Measurements from ENCODE around the gene BLOC1S3.

The BLOC1S3 gene

DNA sequence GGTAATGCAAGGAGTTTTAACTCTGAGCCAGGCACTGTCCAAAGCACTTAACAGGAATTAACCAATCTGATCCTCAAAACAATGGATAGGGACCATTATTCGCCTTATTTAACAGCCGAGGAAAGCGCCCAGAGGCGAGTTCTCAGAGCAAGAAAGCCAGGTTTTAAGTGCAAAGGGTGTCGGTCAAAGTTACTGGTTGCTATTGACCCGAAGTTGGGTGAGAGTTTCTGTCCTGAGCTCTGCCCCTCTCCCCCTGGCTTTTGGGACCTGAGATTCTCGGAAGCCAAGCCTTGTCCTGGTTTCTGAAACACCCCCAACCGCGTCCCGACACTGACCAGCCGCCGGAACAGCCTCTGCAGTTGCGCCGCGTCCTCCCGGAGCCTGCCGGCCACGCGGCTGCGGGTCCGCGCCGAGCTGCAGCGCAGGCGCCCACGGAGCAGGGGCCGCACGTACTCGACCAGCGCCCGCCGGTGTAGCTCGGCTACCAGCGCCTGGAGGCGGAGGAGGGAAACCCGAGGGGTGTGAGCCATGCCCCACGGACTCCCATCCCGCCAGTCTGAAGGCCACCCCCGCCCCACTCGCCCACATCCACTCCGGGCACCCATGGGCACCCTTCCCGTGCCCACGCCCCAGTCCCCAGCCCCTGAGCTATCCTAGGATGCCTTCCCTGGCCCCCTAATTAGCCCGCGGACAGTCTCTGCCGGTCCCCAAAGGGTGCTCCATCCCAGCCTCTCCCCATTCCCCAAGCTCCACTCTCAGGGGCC lies 38.8 kb downstream of the BLOC1S3 start:
- TF ChIP-seq, protein P1, sequence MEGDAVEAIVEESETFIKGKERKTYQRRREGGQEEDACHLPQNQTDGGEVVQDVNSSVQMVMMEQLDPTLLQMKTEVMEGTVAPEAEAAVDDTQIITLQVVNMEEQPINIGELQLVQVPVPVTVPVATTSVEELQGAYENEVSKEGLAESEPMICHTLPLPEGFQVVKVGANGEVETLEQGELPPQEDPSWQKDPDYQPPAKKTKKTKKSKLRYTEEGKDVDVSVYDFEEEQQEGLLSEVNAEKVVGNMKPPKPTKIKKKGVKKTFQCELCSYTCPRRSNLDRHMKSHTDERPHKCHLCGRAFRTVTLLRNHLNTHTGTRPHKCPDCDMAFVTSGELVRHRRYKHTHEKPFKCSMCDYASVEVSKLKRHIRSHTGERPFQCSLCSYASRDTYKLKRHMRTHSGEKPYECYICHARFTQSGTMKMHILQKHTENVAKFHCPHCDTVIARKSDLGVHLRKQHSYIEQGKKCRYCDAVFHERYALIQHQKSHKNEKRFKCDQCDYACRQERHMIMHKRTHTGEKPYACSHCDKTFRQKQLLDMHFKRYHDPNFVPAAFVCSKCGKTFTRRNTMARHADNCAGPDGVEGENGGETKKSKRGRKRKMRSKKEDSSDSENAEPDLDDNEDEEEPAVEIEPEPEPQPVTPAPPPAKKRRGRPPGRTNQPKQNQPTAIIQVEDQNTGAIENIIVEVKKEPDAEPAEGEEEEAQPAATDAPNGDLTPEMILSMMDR (IDR thresholded peaks at IDR 0.05; ENCODE audit: low read depth, low read length): no peak
- Histone ChIP-seq H3K9me3 (no peaks in the 10 kb centered on the region), H3K27me3 (peaks cover 81% of the 10 kb centered on the region), H3K4me3 (ENCODE audit: low read depth, low read length) (no peak overlapping the region), H3K4me1 (no peaks in the 10 kb centered on the region), H3K36me3 (no peaks in the 10 kb centered on the region)
- no peak for DNase-seq

DNA sequence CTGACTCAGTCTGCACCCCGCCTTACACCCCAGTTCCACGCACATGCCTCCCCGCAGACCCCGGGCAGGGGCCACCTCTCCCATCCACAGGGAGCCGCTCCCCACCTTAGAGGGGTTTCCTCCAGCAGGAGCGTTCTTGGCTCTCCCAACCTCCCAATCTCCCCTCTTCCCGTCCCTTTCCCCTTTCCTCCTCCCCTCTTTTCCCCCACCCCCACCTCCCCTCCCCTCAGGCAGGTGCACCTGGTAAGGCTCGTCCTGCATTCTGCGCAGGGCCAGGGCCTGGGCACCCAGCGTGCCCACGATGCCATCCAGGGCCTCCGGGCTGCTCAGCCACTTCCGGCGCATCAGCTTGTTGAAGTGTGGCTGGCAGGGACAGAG lies 39.4 kb downstream of the BLOC1S3 start:
- Histone ChIP-seq H3K9me3 (no peaks in the 10 kb centered on the region), H3K36me3 (no peaks in the 10 kb centered on the region), H3K4me1 (no peaks in the 10 kb centered on the region), H3K27me3 (peaks cover 86% of the 10 kb centered on the region), H3K4me3 (ENCODE audit: low read depth, low read length) (no peak overlapping the region)
- TF ChIP-seq, protein P1 (IDR thresholded peaks at IDR 0.05; ENCODE audit: low read depth, low read length): no peak
- DNase-seq: no peak

DNA sequence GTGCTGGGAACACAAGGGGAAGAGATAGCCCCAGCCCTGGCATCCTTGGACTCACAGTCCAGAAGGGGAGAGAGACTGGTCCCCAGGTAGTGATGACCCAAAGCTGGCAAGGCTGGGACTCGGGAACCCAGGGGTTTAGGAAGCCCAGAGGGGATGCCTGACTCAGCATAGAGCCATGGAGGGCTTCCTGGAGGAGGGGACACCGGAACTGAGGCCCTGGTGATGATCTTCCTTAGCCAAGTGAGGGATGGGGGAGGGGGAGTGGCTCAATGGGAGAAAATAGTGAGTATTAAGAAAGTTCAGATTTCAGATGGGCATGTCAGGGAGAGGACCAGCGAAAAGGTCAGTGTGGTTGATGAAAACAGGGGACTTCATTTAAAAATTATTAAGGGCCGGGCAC lies 39.8 kb downstream of the BLOC1S3 start:
- Histone ChIP-seq H3K9me3 (no peaks in the 10 kb centered on the region), H3K27me3 (peaks cover 91% of the 10 kb centered on the region), H3K4me3 (ENCODE audit: low read depth, low read length) (no peak overlapping the region), H3K36me3 (no peaks in the 10 kb centered on the region), H3K4me1 (no peaks in the 10 kb centered on the region)
- no peak for DNase-seq
- TF ChIP-seq, protein P1 (IDR thresholded peaks at IDR 0.05; ENCODE audit: low read depth, low read length): no peak

DNA sequence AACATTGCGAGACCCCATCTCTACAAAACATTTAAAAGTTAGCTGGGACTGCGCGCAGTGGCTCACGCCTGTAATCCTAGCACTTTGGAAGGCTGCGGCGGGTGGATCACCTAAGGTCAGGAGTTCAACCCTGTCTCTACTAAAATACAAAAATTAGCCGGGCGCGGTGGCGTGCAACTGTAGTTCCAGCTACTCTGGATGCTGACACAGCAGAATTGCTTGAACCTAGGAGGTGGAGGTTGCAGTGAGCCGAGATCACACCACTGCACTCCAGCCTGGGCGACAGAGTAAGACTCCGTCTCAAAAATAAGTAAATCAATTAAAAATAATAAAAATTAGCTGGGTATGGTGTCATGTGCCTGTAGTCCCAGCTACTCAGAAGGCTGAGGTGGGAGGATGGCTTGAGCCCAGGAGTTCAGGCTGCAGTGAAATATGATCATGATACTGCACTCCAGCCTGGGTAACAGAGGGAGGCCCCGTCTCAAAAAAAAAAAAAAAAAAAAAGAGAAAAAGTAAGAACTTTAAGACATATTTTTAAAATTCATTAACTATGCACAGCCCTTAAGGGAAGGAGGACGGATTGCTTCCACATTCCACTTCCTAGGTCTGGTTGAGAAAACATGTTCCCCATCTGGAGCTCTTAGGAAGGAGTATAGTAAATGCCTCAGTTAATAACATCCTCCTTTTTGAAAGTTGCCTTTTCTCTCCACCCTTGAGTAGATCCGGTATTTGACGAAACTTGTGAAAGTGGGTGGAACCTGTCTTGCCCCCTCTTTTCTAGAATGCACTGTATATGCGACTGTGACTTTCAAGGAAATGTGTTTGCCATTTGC lies 40.5 kb downstream of the BLOC1S3 start:
- H3K36me3 ChIP-seq: no peaks in the 10 kb centered on the region
- no peak for DNase-seq
- no peaks in the 10 kb centered on the region for H3K9me3 ChIP-seq
- H3K4me3 ChIP-seq (ENCODE audit: low read depth, low read length): no peak overlapping the region
- no peaks in the 10 kb centered on the region for H3K4me1 ChIP-seq
- TF ChIP-seq, protein P1 (IDR thresholded peaks at IDR 0.05; ENCODE audit: low read depth, low read length): no peak
- peaks cover 95% of the 10 kb centered on the region for H3K27me3 ChIP-seq

DNA sequence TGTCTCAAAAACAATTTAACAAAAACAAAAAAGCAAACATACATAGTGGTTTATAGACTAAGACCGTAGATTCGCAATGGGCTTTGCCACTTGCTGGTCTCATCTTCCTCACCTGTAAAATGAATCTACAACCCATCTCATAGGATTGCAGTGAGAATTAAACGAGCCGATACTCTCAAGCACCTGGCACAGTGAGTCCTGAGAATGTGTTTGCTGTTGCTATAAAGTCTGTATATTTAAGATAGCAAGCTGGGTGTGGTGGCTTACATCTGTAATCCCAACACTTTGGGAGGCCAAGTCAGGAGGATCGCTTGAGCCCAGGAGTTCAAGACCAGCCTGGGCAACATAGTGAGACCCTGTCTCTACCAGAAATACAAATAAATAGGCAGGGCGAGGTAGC lies 44.1 kb downstream of the BLOC1S3 start:
- H3K4me1 ChIP-seq: no peaks in the 10 kb centered on the region
- no peak for DNase-seq
- H3K27me3 ChIP-seq: peaks cover 66% of the 10 kb centered on the region
- no peak overlapping the region for H3K4me3 ChIP-seq (ENCODE audit: low read depth, low read length)
- H3K9me3 ChIP-seq: no peaks in the 10 kb centered on the region
- H3K36me3 ChIP-seq: no peaks in the 10 kb centered on the region
- TF ChIP-seq, protein P1 (IDR thresholded peaks at IDR 0.05; ENCODE audit: low read depth, low read length): no peak

DNA sequence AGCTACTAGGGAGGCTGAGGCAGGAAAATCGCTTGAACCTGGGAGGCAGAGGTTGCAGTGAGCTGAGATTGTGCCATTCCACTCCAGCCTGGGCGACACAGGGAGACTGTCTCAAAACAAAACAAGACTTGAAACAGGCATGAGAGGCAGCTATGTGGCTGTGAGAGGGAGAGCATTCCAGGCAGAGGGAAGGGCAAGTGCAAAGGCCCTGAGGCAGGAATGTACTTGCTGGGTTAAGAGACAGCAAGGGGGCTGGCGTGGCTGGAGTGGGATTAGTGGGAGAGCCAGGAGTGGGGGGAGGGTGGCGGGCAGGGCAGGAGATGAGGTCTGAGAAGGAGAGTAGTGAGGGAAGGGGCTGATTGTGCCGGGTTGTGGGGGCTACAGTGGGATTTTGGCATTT lies 45.3 kb downstream of the BLOC1S3 start:
- DNase-seq: no peak
- Histone ChIP-seq H3K9me3 (no peaks in the 10 kb centered on the region), H3K4me1 (no peaks in the 10 kb centered on the region), H3K4me3 (ENCODE audit: low read depth, low read length) (no peak overlapping the region), H3K27me3 (peaks cover 61% of the 10 kb centered on the region), H3K36me3 (no peaks in the 10 kb centered on the region)
- TF ChIP-seq, protein P1 (IDR thresholded peaks at IDR 0.05; ENCODE audit: low read depth, low read length): no peak

Data from BE2C (cell line).